Breast epithelium (tissue), 4 donors: ENCODE data around the gene MIGA2. TPM values are rescaled to one million over a fixed set of nuclear protein-coding genes. Genes with fewer than 3 reads are reported as not detected.
A peak's percentile ranks its signal among the peaks of the same experiment; 100 is the strongest.

Experiments used
- DNase-seq, 2 donors: peaks; one replicate each; pipeline ENCODE4 v3.0.0-alpha.2; 2019; ENCODE audit warnings: low spot score in 2 of 2
- H3K27ac ChIP-seq, 2 donors: fragments of 200-600 bp; sonication (generic) in 1 of 2; one replicate each; pipeline ENCODE4 v1.5.1; 2016 to 2019; ENCODE audit warnings: mild to moderate bottlenecking in 1 of 2
- H3K27me3 ChIP-seq, 2 donors: fragments of 200-600 bp; sonication (generic) in 1 of 2; one replicate each; pipeline versions ENCODE4 v1.5.1 to v1.6.0; 2017 to 2019; ENCODE audit warnings: control low read depth in 1 of 2, mild to moderate bottlenecking in 1 of 2
- H3K36me3 ChIP-seq: fragments of 200-600 bp; one replicate; pipeline ENCODE4 v1.5.1; 2019
- H3K4me1 ChIP-seq, 2 donors: fragments of 200-600 bp; sonication (generic); one replicate each; pipeline ENCODE4 v1.5.1; 2016 to 2019; ENCODE audit warnings: control low read depth in 1 of 2
- H3K4me3 ChIP-seq, 3 donors: fragments of 200-600 bp; sonication (generic); 1 replicate in 2 of 3; 2 replicates in 1 of 3; pipeline ENCODE4 v1.5.1; 2016 to 2019; ENCODE audit warnings: mild to moderate bottlenecking in 3 of 3, moderate library complexity in 2 of 3
- H3K9me3 ChIP-seq, 2 donors: fragments of 200-600 bp; sonication (generic) in 1 of 2; one replicate each; pipeline ENCODE4 v1.5.1; 2016 to 2019; ENCODE audit warnings: control low read depth in 1 of 2
- POLR2A ChIP-seq: fragments of 450-650 bp; IDR thresholded peaks from one replicate; pipeline ENCODE4 v1.6.1; 2016; ENCODE audit warnings: antibody characterized with exemption, mild to moderate bottlenecking, moderate library complexity
- POLR2AphosphoS5 ChIP-seq, 3 donors: sonication (generic); formaldehyde crosslinking; IDR thresholded peaks; one replicate each; pipeline ENCODE4 v1.6.1; 2017; ENCODE audit warnings: antibody characterized with exemption in 3 of 3
- intact Hi-C: fragments of 100-400 bp; cut with DNase I; formaldehyde crosslinking; loops from one replicate; pipeline ENCODE4 v1.15.1; 2023; ENCODE audit warnings: low total_unique reads
- total RNA-seq, 3 donors: library from RNA; depleted of rRNA; stranded (reverse); fragments of >200 nt; gene quantifications; one replicate each; pipeline ENCODE4 v1.1.0, GENCODE V29; 2016
- TF ChIP-seq, protein P1 (sequence below), 3 donors: fragments of 450-650 bp; IDR thresholded peaks; one replicate each; pipeline ENCODE4 v1.5.1; 2016 to 2017; ENCODE audit warnings: antibody characterized with exemption in 3 of 3, mild to moderate bottlenecking in 3 of 3, moderate library complexity in 3 of 3

Gene MIGA2
- total RNA-seq, 3 donors from 2014 or later: 25.3 to 28.8 (median 27.9) TPM

DNA sequence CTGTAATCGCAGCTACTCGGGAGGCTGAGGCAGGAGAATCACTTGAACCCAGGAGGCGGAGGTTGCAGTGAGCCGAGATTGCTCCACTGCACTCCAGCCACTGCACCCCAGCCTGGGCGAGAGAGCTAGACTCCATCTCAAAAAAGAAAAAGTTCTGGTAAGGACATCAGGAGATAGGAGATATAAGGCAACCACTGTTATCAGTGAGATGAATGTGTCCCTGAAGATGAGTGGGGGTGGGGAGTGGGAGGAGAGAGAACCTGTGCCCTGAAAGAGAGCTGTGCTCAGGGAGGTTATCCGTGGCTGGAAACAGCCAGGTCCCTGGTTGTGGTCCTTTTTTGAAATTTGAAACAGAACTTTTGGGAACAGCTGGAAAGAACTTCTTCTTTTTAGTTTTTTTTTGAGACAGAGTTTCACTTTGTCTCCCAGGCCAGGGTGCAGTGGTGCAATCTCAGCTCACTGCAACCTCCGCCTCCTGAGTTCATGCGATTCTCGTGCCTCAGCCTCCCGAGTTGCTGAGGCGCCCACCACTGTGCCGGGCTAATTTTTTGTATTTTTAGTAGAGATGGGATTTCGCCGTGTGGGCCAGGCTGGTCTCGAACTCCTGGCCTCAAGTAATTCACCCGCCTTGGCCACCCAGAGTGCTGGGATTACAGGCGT lies 77.3 kb downstream of the MIGA2 start:
- Histone ChIP-seq H3K4me1 (peaks cover 4 to 6% of the 10 kb centered on the region in 2 donors), H3K4me3 (no peak overlapping the region), H3K36me3 (no peaks in the 10 kb centered on the region), H3K27ac (no peak overlapping the region), H3K9me3 (no peaks in the 10 kb centered on the region), H3K27me3 (no peaks in the 10 kb centered on the region)
- TF ChIP-seq, protein P1, sequence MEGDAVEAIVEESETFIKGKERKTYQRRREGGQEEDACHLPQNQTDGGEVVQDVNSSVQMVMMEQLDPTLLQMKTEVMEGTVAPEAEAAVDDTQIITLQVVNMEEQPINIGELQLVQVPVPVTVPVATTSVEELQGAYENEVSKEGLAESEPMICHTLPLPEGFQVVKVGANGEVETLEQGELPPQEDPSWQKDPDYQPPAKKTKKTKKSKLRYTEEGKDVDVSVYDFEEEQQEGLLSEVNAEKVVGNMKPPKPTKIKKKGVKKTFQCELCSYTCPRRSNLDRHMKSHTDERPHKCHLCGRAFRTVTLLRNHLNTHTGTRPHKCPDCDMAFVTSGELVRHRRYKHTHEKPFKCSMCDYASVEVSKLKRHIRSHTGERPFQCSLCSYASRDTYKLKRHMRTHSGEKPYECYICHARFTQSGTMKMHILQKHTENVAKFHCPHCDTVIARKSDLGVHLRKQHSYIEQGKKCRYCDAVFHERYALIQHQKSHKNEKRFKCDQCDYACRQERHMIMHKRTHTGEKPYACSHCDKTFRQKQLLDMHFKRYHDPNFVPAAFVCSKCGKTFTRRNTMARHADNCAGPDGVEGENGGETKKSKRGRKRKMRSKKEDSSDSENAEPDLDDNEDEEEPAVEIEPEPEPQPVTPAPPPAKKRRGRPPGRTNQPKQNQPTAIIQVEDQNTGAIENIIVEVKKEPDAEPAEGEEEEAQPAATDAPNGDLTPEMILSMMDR (IDR thresholded peaks at IDR 0.05): no peak
- no peak for TF ChIP-seq POLR2AphosphoS5 (IDR thresholded peaks at IDR 0.05)
- TF ChIP-seq POLR2A: no peak
- no peak for DNase-seq
- intact Hi-C loops: no loop called here

DNA sequence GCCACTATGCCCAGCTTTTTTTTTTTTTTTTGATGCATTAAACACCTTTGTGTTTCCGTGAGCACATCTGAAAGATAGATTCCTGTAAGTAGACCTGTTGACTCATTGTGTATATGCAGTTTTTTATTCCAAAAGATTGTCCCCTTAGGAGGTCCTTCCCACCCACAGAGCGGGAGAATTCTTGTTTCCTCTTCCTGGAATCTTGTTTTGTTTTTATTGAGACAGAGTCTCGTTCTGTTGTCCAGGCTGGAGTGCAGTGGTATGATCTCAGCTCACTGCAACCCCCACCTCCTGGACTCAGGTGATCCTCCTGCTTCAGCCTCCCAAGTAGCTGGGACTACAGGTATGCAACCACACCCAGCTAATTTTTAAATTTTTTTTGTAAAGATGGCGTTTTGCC lies 82.4 kb downstream of the MIGA2 start:
- Histone ChIP-seq H3K27me3 (no peaks in the 10 kb centered on the region), H3K4me1 (no peaks in the 10 kb centered on the region), H3K9me3 (no peaks in the 10 kb centered on the region), H3K27ac (no peak overlapping the region), H3K4me3 (no peak overlapping the region), H3K36me3 (no peaks in the 10 kb centered on the region)
- no peak for DNase-seq
- TF ChIP-seq, protein P1 (IDR thresholded peaks at IDR 0.05): no peak
- no peak for TF ChIP-seq POLR2AphosphoS5 (IDR thresholded peaks at IDR 0.05)
- intact Hi-C loops: loop anchor here (5.0 kb wide), 1 partner anchor 556 kb away; no protein-coding TSS in a partner anchor

- no peak for DNase-seq
- intact Hi-C loops: no loop called here
- Histone ChIP-seq H3K36me3 (no peaks in the 10 kb centered on the region), H3K9me3 (no peaks in the 10 kb centered on the region), H3K27me3 (no peaks in the 10 kb centered on the region), H3K27ac (peak overlapping the region in 1 of 2 donors; percentile 13), H3K4me1 (no peaks in the 10 kb centered on the region), H3K4me3 (no peak overlapping the region)
- TF ChIP-seq POLR2AphosphoS5 (IDR thresholded peaks at IDR 0.05): no peak
- TF ChIP-seq POLR2A: no peak
- TF ChIP-seq, protein P1 (IDR thresholded peaks at IDR 0.05): no peak
Measured at GRCh38 chr9:129121483-129121882, 85.1 kb downstream of the MIGA2 start.

Other genes starting within 250 kb of the MIGA2 start
- 10 to 100 TPM; 14.4 to 20.0 (median 16.2) TPM for gene TBC1D13, start 249.4 kb upstream of the MIGA2 start, total RNA-seq
- 10 to 100 TPM; 25.6 to 39.7 (median 25.8) TPM for gene ENDOG, start 218.1 kb upstream of the MIGA2 start, total RNA-seq
- 10 to 100 TPM; 23.0 to 40.0 (median 31.5) TPM for gene SPOUT1, start 206.8 kb upstream of the MIGA2 start, total RNA-seq
- gene KYAT1, start 154.7 kb upstream of the MIGA2 start, total RNA-seq: 1 to 10 TPM; 3.0 to 7.6 (median 7.2) TPM
- 10 to 100 TPM; 26.1 to 52.7 (median 40.6) TPM for gene LRRC8A, start 154.5 kb upstream of the MIGA2 start, total RNA-seq
- 10 to 100 TPM; 24.3 to 67.0 (median 44.8) TPM for gene PHYHD1, start 115.6 kb upstream of the MIGA2 start, total RNA-seq
- gene DOLK, start 89.0 kb upstream of the MIGA2 start, total RNA-seq: 10 to 100 TPM; 11.1 to 16.2 (median 14.3) TPM
- gene NUP188, start 88.9 kb upstream of the MIGA2 start, total RNA-seq: 10 to 100 TPM; 32.3 to 49.5 (median 36.0) TPM
- gene SH3GLB2, start 8.3 kb upstream of the MIGA2 start, total RNA-seq: 100 to 1,000 TPM in 2 of 3 donors, 10 to 100 TPM in 1; 59.2 to 227 (median 150) TPM
- 1 to 10 TPM; 5.6 to 9.2 (median 8.6) TPM for gene DOLPP1, start 44.5 kb downstream of the MIGA2 start, total RNA-seq
- gene CRAT, start 74.2 kb downstream of the MIGA2 start, total RNA-seq: 10 to 100 TPM; 18.7 to 74.7 (median 35.7) TPM
- gene PTPA, start 74.8 kb downstream of the MIGA2 start, total RNA-seq: 10 to 100 TPM; 34.2 to 83.4 (median 71.1) TPM
- gene IER5L, start 141.6 kb downstream of the MIGA2 start, total RNA-seq: 10 to 100 TPM in 2 of 3 donors, 1 to 10 TPM in 1; 4.3 to 18.4 (median 18.1) TPM